Transverse colon (tissue), 3 donors: ENCODE measurements around the gene RNF4.

Experiments
- CTCF ChIP-seq, 5 experiments: fragments of 200-600 bp in 3 of 5; fragments of 450-650 bp in 2 of 5; sonication (generic) in 3 of 5; IDR thresholded peaks; 1 replicate in 2 of 5; 2 replicates in 3 of 5; pipeline ENCODE4 v1.5.1; 2016 to 2017; ENCODE audit warnings: antibody characterized with exemption in 5 of 5, inconsistent platforms in 3 of 5, mild to moderate bottlenecking in 2 of 5, moderate library complexity in 1 of 5
- EP300 ChIP-seq: sonication (generic); formaldehyde crosslinking; IDR thresholded peaks from one replicate; pipeline ENCODE4 v1.6.1; 2017; ENCODE audit warnings: antibody characterized with exemption, low read depth

GRCh38 chr4:2546286-2546823, 77.4 kb downstream of the RNF4 start:
- TF ChIP-seq EP300 (no peak), CTCF (IDR thresholded peaks at IDR 0.05) (no peak)
